Fibroblast of peridontal ligament (primary cell): Measurements from ENCODE around the gene PLA2G4F.

Experiments
- DNase-seq: peaks from one replicate; pipeline ENCODE4 v3.0.0-alpha.2; 2010; ENCODE audit errors: extremely low read depth

PLA2G4F gene

DNA sequence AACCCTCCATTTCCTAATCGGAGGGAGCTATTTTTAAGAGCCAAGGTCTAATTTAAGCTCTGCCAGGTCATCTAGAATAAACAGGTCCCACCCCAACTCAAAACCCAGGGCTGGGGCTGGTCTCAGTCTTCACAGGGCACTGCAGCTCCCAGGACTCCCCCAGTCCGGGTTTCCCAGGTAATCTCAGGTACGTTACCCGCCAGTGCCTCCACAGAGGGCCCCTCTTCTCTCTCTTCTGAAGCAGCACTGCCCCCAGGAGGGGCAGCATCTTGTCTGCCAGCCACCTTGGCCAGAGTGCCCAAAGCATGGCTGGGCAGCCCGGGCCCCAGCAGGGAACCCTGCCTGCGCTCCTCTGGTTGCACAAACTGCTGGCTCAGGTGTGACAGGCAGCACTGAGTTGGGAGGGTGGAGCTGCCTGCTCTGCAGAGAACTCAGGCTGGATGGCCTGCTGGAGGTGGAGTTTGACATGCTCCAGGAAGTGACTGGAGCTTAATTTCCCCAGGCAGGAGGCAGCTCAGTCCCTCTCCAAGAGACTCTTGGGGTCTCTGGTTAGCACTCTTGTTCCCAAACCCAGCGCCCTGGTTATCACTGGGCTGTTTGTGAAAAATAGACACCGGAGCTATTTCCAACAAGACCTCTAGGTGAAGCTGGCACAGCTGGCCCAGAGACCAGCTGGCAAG, at the start of gene PLA2G4F:
TSS of gene PLA2G4F (minus strand) at position 394 of the 680 bp plus-strand sequence. CDS start at position 307, 87 bp downstream.
- DNase-seq = no peak

- no peak for DNase-seq
Observed at GRCh38 chr15:42203891-42204290, 47.5 kb upstream of the PLA2G4F start.

DNA sequence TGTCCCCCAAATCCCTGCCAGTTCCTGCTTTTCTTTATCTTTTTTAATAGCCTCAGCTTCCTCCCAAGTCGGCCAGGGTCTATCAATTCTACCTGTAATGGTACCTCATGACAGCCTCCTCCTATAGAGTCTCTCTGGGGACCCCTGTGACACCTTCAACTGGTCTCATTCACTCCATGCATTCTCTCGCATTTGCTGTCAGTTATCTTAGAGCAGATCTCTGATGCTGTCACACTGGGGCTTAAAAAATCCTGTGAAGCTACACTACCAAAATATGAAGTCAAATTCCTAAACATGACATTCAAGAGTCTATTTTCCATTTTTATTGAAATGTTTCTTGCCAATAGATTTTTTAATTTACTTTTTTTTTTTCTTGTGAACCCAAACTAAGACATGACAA, 46.2 kb upstream of the PLA2G4F start:
- no peak for DNase-seq

GRCh38 chr15:42201801-42202200, 45.4 kb upstream of the PLA2G4F start:
- DNase-seq = no peak

DNA sequence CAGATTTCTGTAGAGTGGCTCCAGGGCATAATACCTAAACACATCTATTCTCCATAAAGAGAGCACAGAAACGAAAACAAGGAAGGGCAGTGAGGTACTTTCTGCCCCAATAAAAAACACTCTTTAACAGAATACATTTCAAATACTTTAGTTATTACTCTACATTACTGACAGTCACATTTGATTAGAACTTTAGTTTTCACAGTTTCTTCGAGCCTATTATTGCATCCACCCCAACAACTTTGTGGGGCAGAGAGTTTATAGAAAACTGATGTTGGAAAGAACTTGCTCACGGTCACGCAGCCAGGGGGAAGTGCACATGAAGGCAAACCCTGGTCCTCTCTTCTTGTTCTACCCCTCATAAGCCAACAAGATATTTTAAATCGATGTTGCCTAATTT, 42.7 kb upstream of the PLA2G4F start:
- no peak for DNase-seq

DNA sequence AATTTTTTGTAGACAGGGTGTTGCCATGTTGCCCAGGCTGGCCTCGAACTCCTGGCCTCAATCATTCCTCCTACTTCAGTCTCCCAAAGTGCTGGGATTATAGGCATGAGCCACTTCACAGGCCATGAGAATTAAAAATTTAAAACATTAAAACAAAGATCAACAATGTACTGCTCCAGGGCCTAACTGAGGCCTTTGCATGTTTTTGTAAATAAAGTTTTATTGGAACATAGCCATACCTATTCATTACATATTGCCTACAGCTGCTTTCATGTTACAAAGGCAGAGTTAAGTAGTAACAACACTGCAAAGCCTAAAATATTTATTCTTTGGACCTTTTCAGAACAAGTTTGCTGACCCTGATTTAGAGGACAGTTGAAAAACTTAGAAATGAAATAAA, 42.1 kb upstream of the PLA2G4F start:
- DNase-seq = no peak

DNA sequence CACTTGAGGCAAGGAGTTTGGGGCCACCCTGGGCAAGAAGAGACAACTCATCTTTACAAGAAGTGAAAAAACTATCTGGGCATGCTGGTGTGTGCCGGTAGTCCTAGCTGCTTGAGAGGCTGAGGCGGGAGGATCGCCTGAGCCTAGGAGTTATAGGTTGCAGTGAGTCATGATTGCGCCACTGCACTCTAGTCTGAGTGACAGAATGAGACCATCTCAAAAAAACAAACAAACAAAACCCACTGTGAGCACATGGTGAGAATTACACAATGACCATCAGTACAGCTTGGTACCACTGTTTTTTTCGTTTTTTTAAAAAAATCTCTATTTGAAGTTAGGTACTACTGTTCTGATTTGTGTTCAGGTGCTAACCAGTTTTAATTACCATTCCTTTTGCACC, 38.1 kb upstream of the PLA2G4F start:
- DNase-seq = peak; percentile 12

- no peak for DNase-seq
Observed at GRCh38 chr15:42193383-42193782, 36.9 kb upstream of the PLA2G4F start.

- DNase-seq = no peak
Observed at GRCh38 chr15:42191610-42192346, 35.3 kb upstream of the PLA2G4F start.

DNA sequence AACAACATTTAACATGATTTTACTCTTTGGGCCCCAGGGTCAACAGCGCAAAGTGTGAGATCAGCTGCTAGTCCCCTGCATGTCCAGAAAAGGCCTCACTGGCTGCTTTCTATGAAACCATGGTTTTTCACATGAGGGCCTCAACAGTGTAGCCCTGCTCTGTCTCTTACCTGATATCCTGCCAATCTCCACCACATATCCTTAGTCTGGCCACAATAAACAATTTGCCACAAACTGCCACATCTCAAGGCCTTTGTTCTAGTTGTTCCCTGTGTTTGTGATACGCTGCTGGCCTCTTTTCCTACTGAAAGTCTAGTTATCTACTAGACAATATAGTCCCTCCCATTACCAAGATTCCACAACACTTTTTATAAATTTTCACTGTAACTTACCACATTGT, 33.9 kb upstream of the PLA2G4F start:
- no peak for DNase-seq

GRCh38 chr15:42185801-42186200, 29.4 kb upstream of the PLA2G4F start:
- DNase-seq = no peak

GRCh38 chr15:42184736-42185135, 28.3 kb upstream of the PLA2G4F start:
- DNase-seq = no peak

DNA sequence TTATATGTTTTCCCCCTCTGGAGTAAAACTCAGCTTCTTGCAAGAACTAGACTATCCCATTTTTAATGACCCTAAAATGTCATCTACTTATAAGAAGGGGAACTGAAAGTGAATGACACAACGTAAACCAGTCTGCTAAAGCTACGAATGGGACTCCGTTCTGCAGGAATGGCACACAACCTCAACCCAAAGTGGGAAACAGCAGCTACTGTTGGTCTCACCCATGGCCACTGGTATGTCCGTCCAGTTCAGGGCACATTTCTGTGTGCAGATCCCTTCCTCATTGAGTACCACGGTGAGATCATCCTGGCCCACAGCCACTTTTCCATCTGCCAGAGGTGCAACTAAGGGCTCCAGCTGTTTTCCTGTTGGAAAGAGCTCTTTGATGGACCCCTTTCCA, 27.9 kb upstream of the PLA2G4F start:
- no peak for DNase-seq

DNA sequence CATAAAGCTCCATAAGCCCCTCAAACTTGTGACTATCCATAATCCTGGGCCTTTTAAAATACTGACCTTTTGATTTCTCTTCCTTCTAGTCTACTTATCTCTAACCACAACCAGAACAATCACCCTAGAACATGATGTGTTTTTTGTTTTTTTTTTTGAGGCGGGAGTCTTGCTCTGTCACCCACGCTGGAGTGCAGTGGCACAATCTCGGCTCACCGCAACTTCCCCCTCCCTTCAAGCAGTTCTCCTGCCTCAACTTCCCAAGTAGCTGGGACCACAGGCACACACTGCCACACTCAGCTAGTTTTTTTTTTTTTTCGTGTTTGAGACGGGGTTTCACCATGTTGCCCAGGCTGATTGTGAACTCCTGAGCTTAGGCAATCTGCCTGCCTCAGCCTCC, 26.5 kb upstream of the PLA2G4F start:
- no peak for DNase-seq

DNA sequence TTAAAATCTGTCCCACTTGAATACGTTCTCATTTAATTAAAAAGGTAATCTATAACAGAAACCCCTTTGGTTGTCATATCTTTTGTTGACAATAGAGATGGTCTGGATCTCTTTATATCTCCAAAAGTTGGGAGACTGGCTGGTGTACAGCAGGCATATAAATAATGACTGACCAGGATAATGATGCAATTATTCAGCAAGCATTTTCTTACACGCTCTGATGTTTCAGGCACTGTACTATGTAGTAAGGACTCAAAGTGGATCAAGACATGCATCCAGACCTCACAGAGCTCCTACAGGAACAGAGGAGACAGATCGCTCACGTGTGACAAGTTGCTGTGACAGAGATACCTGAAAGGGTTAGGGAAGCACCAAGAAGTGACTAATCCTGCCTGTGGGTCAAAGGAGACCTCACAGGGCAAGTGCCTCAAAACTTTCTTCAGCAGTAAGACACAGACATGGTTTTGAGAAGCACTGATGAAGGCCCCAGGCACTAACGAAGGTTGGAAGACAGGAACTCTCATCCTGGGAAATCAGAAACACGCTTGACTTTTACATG, 26.0 kb upstream of the PLA2G4F start:
- DNase-seq = no peak

DNA sequence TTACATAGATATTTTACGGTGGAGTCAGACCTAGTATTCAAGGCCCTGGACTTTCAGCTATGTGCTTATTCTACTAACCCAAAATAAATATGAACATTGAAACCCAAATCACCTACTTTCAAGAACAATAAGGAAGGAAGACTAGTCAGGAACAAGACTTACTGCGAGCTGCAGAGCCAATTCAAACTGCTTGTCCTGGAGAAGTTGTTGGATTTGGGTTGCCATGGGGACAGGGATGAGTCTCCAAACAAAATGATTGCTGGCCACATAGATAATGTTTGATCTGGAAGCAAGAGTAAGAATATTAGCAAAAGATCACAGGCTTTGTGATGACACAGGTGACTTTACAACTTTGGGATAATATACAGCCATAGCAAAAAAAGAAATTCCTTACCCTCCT, 21.6 kb upstream of the PLA2G4F start:
- DNase-seq = no peak

DNA sequence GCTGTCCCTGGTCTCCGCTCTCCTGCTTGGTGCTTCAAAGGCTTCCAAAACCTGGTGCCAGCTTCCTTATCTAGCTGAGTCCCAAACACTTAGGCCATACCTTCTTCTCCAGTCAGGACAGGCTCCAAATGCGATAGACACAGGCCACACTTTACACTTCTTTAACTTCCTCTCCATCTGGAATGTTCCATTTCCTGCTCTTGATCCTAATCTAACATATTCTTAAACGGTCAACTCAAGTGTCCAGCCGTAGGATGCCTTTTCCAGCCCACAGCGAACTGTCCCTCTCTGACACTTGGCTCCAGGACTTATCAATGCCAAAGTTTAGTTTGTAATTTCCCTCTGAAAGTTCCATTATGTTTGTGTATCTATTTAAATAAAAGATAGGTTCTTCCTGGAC, 19.2 kb upstream of the PLA2G4F start:
- DNase-seq = no peak

DNA sequence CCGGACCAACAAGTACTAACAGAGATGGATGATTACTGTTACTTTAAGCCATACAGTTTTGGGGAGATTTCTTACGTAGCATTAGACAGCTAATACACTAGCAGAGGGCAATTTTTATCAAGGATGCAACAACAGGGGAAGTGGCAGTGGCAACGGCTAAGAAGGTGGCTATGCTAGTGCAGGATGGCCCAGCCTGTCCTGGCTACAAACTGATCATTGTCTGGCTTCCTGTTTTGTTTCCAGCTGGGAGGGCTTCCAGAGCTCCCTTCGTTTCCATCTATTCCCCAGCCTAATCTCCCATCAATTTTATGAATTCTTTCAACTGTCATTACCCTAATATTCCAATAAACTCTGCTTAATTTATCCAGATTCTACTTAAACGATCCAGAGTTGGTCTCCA, 16.0 kb upstream of the PLA2G4F start:
- DNase-seq = no peak

GRCh38 chr15:42171795-42172194, 15.4 kb upstream of the PLA2G4F start:
- DNase-seq = no peak

GRCh38 chr15:42171122-42171521, 14.7 kb upstream of the PLA2G4F start:
- DNase-seq = no peak

GRCh38 chr15:42166225-42166940, 9.9 kb upstream of the PLA2G4F start:
- DNase-seq = no peak

DNA sequence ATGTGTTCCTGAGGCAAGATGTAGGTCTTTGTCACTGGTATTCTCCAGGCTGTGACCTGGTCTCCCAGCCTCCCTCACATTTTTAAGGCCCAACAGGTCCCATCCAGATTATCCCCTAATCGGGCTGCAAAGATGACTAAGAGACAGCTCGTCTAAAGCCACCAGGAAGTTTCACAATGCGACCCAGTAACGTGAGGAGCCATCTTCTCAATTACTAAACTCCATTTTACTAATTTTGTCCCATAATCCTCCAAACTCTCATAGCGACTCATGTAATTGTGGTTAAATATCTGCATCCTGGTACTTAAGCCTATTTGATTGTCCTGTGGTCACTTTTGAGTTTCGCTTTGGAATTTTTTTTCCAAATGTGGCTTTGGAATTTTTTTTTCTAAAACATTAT, 8.7 kb upstream of the PLA2G4F start:
- no peak for DNase-seq
